OCI-LY3 (cell line): ENCODE results near the gene NR1D2.

Experiments used
- EZH2phosphoT487 ChIP-seq: fragments of 200-600 bp; shearing (Covaris generic); IDR thresholded peaks from 2 replicates; pipeline ENCODE4 v1.6.1; 2018; ENCODE audit warnings: antibody characterized with exemption, mixed run types, low read depth
- TF ChIP-seq, protein P1 (sequence below): fragments of 200-600, 300-600 bp; sonication (generic); IDR thresholded peaks from 2 replicates; pipeline ENCODE4 v1.5.1; 2014; ENCODE audit warnings: antibody characterized with exemption, low read length, low read depth

DNA sequence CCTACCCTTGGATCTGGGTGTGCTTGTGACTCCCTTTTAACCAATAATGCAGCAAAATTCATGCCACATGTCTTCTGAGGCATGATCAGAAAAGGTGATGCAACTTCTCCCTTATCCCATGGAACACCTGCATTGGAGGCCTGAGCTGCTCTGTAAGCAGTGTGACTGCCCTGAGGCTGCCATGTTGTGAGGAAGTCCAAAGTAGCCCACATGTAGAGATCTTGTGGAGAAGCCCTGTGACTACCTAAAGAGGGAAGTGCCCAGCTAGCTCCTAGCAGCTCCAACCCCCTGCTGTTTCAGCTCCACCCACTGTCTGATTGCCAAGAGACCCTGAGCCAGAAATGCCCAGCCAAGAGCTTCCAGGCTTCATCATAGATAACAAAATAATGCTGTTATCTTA lies 6.4 kb upstream of the NR1D2 start:
- TF ChIP-seq, protein P1, sequence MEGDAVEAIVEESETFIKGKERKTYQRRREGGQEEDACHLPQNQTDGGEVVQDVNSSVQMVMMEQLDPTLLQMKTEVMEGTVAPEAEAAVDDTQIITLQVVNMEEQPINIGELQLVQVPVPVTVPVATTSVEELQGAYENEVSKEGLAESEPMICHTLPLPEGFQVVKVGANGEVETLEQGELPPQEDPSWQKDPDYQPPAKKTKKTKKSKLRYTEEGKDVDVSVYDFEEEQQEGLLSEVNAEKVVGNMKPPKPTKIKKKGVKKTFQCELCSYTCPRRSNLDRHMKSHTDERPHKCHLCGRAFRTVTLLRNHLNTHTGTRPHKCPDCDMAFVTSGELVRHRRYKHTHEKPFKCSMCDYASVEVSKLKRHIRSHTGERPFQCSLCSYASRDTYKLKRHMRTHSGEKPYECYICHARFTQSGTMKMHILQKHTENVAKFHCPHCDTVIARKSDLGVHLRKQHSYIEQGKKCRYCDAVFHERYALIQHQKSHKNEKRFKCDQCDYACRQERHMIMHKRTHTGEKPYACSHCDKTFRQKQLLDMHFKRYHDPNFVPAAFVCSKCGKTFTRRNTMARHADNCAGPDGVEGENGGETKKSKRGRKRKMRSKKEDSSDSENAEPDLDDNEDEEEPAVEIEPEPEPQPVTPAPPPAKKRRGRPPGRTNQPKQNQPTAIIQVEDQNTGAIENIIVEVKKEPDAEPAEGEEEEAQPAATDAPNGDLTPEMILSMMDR: no peak
- TF ChIP-seq EZH2phosphoT487: no peak
